HG03095 (cell line): Measurements from ENCODE around the gene ERFE.
A peak's percentile ranks its signal among the peaks of the same experiment; 100 is the strongest.

Experiments used
- ATAC-seq: cut with Tn5 transposase; IDR thresholded peaks from one replicate; pipeline ENCODE4 v1.9.1; 2021; ENCODE audit warnings: moderate library complexity; ENCODE audit not compliant: unreplicated experiment

Gene ERFE

GRCh38 chr2:238155051-238155760, 3.6 kb upstream of the ERFE start:
- ATAC-seq = no peak

- ATAC-seq = no peak
Observed at GRCh38 chr2:238155761-238156694, 2.7 kb upstream of the ERFE start.

- no peak for ATAC-seq
Observed at GRCh38 chr2:238157506-238158017, 1.2 kb upstream of the ERFE start.

- ATAC-seq = no peak
Observed at GRCh38 chr2:238158018-238158508, 707 bp upstream of the ERFE start.

GRCh38 chr2:238159071-238159539, 335 bp downstream of the ERFE start:
- peak; percentile 18 for ATAC-seq

GRCh38 chr2:238159661-238160205, 963 bp downstream of the ERFE start:
- no peak for ATAC-seq

- ATAC-seq = no peak
Observed at GRCh38 chr2:238160206-238161129, 1.7 kb downstream of the ERFE start.

- ATAC-seq = no peak
Observed at GRCh38 chr2:238161291-238162051, 2.7 kb downstream of the ERFE start.

GRCh38 chr2:238162251-238162845, 3.6 kb downstream of the ERFE start:
- no peak for ATAC-seq

- ATAC-seq = no peak
Observed at GRCh38 chr2:238162846-238163441, 4.2 kb downstream of the ERFE start.

GRCh38 chr2:238163481-238164198, 4.9 kb downstream of the ERFE start:
- no peak for ATAC-seq

- no peak for ATAC-seq
Observed at GRCh38 chr2:238164906-238165287, 6.1 kb downstream of the ERFE start.

GRCh38 chr2:238165288-238165921, 6.6 kb downstream of the ERFE start:
- no peak for ATAC-seq

- no peak for ATAC-seq
Observed at GRCh38 chr2:238166391-238167343, 7.9 kb downstream of the ERFE start.

GRCh38 chr2:238167344-238167715, 8.6 kb downstream of the ERFE start:
- ATAC-seq = no peak

- no peak for ATAC-seq
Observed at GRCh38 chr2:238167761-238168160, 9.0 kb downstream of the ERFE start.
